SK-N-SH treated with all-trans-retinoic acid at 6 μM for 48 hours (cell line): ENCODE data around the gene ASNS.

Experiments used
- ARNTL ChIP-seq: fragments of 450-650 bp; formaldehyde crosslinking; IDR thresholded peaks from 2 replicates; pipeline ENCODE4 v1.5.0; 2020; ENCODE audit warnings: low read depth, mild to moderate bottlenecking, moderate library complexity, borderline replicate concordance
- CSDC2 ChIP-seq: fragments of 250-450 bp; sonication (Bioruptor Pico); IDR thresholded peaks from 2 replicates; pipeline ENCODE4 v1.5.0; 2020; ENCODE audit warnings: mild to moderate bottlenecking, moderate library complexity
- ESRRG ChIP-seq: fragments of 250-450 bp; sonication (Bioruptor Pico); IDR thresholded peaks from 2 replicates; pipeline ENCODE4 v1.6.1; 2021; ENCODE audit warnings: mild to moderate bottlenecking
- ISL1 ChIP-seq: fragments of 250-450 bp; sonication (Bioruptor Pico); IDR thresholded peaks from 2 replicates; pipeline ENCODE4 v2.1.2; 2022; ENCODE audit warnings: mild to moderate bottlenecking, moderate library complexity
- PPARA ChIP-seq: fragments of 250-450 bp; sonication (Bioruptor Pico); IDR thresholded peaks from 2 replicates; pipeline ENCODE4 v1.5.0; 2020; ENCODE audit warnings: mild to moderate bottlenecking, borderline replicate concordance
- RARB ChIP-seq: fragments of 250-450 bp; sonication (Bioruptor Pico); IDR thresholded peaks from 2 replicates; pipeline ENCODE4 v1.8.0; 2021; ENCODE audit warnings: mild to moderate bottlenecking, moderate library complexity
- TCF4 ChIP-seq: fragments of 250-450 bp; sonication (Bioruptor Pico); IDR thresholded peaks from 2 replicates; pipeline ENCODE4 v1.8.0; 2021; ENCODE audit warnings: mild to moderate bottlenecking, moderate library complexity, borderline replicate concordance
- TOX ChIP-seq: fragments of 250-450 bp; sonication (Bioruptor Pico); IDR thresholded peaks from 2 replicates; pipeline ENCODE4 v1.8.0; 2021; ENCODE audit warnings: mild to moderate bottlenecking, moderate library complexity, borderline replicate concordance
- ZFP30 ChIP-seq: fragments of 450-650 bp; formaldehyde crosslinking; IDR thresholded peaks from 2 replicates; pipeline ENCODE4 v1.5.0; 2022; ENCODE audit warnings: mild to moderate bottlenecking, moderate library complexity
- ZNF565 ChIP-seq: fragments of 450-650 bp; formaldehyde crosslinking; conservative IDR thresholded peaks from 2 replicates; pipeline ENCODE4 v1.5.0; 2020; ENCODE audit warnings: low read depth, mild to moderate bottlenecking, moderate library complexity
- ZNF8 ChIP-seq: fragments of 450-650 bp; formaldehyde crosslinking; IDR thresholded peaks from 2 replicates; pipeline ENCODE4 v1.5.0; 2020; ENCODE audit warnings: mild to moderate bottlenecking, moderate library complexity
- TF ChIP-seq, protein P1 (sequence below): fragments of 250-450 bp; sonication (Bioruptor Pico); IDR thresholded peaks from 2 replicates; pipeline ENCODE4 v1.8.0; 2020; ENCODE audit warnings: mild to moderate bottlenecking, moderate library complexity, borderline replicate concordance
- TF ChIP-seq, protein P2 (sequence below): fragments of 250-450 bp; sonication (Bioruptor Pico); IDR thresholded peaks from 2 replicates; pipeline ENCODE4 v1.5.1; 2020; ENCODE audit warnings: low read depth, mild to moderate bottlenecking, moderate library complexity
- TF ChIP-seq, protein P3 (sequence below): fragments of 250-450 bp; sonication (Bioruptor Pico); IDR thresholded peaks from 2 replicates; pipeline ENCODE4 v1.5.1; 2021; ENCODE audit warnings: mild to moderate bottlenecking, moderate library complexity

DNA sequence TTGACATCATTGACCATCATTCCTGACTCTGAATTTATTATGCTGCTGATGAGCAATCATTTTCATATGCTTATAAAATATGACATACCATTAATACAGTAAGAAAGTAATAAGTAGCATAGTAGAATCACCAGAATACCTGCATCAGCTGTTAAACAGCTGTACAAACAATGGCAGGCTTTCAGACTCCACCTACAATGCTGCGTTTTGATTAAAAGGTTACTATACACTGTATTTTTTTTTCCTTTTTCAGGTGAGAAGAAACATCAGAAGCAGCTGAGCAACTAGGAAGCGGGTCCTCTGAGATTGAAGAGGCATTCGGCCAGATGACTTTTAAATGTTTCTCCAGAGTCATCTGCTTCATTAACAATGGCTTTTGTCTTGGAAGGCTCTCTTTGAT lies 7.1 kb downstream of the ASNS start:
- no peak for TF ChIP-seq PPARA (CRISPR knock-in tag)
- TF ChIP-seq, protein P1, sequence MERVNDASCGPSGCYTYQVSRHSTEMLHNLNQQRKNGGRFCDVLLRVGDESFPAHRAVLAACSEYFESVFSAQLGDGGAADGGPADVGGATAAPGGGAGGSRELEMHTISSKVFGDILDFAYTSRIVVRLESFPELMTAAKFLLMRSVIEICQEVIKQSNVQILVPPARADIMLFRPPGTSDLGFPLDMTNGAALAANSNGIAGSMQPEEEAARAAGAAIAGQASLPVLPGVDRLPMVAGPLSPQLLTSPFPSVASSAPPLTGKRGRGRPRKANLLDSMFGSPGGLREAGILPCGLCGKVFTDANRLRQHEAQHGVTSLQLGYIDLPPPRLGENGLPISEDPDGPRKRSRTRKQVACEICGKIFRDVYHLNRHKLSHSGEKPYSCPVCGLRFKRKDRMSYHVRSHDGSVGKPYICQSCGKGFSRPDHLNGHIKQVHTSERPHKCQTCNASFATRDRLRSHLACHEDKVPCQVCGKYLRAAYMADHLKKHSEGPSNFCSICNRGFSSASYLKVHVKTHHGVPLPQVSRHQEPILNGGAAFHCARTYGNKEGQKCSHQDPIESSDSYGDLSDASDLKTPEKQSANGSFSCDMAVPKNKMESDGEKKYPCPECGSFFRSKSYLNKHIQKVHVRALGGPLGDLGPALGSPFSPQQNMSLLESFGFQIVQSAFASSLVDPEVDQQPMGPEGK (CRISPR knock-in tag) = no peak
- TF ChIP-seq TOX (CRISPR knock-in tag) = no peak
- no peak for TF ChIP-seq ZFP30 (CRISPR knock-in tag)
- TF ChIP-seq ARNTL (CRISPR knock-in tag) = no peak
- no peak for TF ChIP-seq ZNF565 (CRISPR knock-in tag)
- TF ChIP-seq TCF4 (CRISPR knock-in tag) = no peak
- TF ChIP-seq, protein P2, sequence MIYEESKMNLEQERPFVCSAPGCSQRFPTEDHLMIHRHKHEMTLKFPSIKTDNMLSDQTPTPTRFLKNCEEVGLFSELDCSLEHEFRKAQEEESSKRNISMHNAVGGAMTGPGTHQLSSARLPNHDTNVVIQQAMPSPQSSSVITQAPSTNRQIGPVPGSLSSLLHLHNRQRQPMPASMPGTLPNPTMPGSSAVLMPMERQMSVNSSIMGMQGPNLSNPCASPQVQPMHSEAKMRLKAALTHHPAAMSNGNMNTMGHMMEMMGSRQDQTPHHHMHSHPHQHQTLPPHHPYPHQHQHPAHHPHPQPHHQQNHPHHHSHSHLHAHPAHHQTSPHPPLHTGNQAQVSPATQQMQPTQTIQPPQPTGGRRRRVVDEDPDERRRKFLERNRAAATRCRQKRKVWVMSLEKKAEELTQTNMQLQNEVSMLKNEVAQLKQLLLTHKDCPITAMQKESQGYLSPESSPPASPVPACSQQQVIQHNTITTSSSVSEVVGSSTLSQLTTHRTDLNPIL (CRISPR knock-in tag) = no peak
- no peak for TF ChIP-seq ZNF8 (CRISPR knock-in tag)
- no peak for TF ChIP-seq RARB (CRISPR knock-in tag)
- TF ChIP-seq, protein P3, sequence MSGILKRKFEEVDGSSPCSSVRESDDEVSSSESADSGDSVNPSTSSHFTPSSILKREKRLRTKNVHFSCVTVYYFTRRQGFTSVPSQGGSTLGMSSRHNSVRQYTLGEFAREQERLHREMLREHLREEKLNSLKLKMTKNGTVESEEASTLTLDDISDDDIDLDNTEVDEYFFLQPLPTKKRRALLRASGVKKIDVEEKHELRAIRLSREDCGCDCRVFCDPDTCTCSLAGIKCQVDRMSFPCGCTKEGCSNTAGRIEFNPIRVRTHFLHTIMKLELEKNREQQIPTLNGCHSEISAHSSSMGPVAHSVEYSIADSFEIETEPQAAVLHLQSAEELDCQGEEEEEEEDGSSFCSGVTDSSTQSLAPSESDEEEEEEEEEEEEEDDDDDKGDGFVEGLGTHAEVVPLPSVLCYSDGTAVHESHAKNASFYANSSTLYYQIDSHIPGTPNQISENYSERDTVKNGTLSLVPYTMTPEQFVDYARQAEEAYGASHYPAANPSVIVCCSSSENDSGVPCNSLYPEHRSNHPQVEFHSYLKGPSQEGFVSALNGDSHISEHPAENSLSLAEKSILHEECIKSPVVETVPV = no peak
- no peak for TF ChIP-seq ESRRG (CRISPR knock-in tag)
- TF ChIP-seq ISL1 (CRISPR knock-in tag) = no peak
- TF ChIP-seq CSDC2 (CRISPR knock-in tag) = no peak
